ENCODE results near the gene SAP130. TPM values are rescaled to one million over a fixed set of nuclear protein-coding genes. Genes with fewer than 3 reads are reported as not detected.

Gene SAP130
- total and polyA plus RNA-seq, 2 of the 4 experiments (the other 2 are of a cell fraction), result 6.1 to 17.1 TPM

DNA sequence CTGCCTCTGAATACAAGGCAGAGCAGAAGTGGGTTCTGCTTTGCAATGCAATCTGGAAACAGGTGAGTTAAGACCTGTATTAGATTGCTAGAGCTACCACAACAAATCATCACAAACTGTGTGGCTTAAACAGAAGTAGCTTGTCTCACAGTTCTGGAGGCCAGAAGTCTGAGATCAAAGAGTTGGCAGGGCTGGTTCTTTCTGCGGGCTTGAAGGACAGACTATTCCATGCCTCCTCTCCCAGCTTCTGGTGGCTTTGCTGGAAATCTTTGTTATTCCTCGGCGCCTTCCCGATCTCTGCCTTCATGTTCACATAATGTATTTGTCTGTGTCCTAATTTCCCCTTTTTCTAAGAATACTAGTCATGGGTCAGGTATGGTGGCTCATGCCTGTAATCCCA lies 58.4 kb downstream of the SAP130 start:
- no peak overlapping the region for H3K14ac ChIP-seq (replicated peaks; ENCODE audit: low read depth, low read length)
- ChIA-PET POLR2A (ENCODE audit: unreplicated experiment) (no interaction called here), CTCF (no interaction called here)
- H3K23ac ChIP-seq (ENCODE audit: low read depth, low read length), result no peak overlapping the region
- H2AK9ac ChIP-seq (replicated peaks; ENCODE audit: low read depth, low read length, poor library complexity), result no peak overlapping the region
- no peak overlapping the region for H4K91ac ChIP-seq (ENCODE audit: insufficient read depth, low read depth, low read length)
- intact Hi-C loops (cut with micrococcal nuclease) (no loop called here), dilution Hi-C loops (cut with HindIII; ENCODE audit: low sequenced_read_pairs, unreplicated experiment) (no loop called here), in situ Hi-C loops (cut with MboI; ENCODE audit: low sequenced_read_pairs) (no loop called here)
- no peak overlapping the region for H2BK120ac ChIP-seq (ENCODE audit: low read depth, low read length)
- H3K9me1 ChIP-seq (ENCODE audit: insufficient read depth, low read length), result no peaks in the 10 kb centered on the region
- no peaks in the 10 kb centered on the region for H3K4me1 ChIP-seq (ENCODE audit: control insufficient read depth, insufficient read depth, low read length)
- no TSS peak for BruUV-seq (replicated peaks)
- H2AFZ ChIP-seq (replicated peaks; ENCODE audit: low read length, poor library complexity), result no peak overlapping the region
- H2BK5ac ChIP-seq (ENCODE audit: low read depth, low read length, poor library complexity, severe bottlenecking), result no peak overlapping the region
- no peaks in the 10 kb centered on the region; the same call in 1 of the 2 replicates for H4K20me1 ChIP-seq (ENCODE audit: insufficient read depth, low read length)
- H3K4me2 ChIP-seq (ENCODE audit: low read depth, low read length), result no peak overlapping the region
- H2BK15ac ChIP-seq (ENCODE audit: low read depth, low read length), result no peak overlapping the region
- H4K5ac ChIP-seq (ENCODE audit: low read depth, low read length), result no peak overlapping the region
- no peak for DNase-seq
- no peaks in the 10 kb centered on the region for H3K27me3 ChIP-seq (ENCODE audit: control insufficient read depth, insufficient read depth, low read length)
- H3K79me1 ChIP-seq (ENCODE audit: low read depth in 1 of 2, low read length in 2 of 2), result no peaks in the 10 kb centered on the region; a peak in 2 of 4 replicates
- no peak overlapping the region for H3K18ac ChIP-seq (ENCODE audit: low read depth, low read length)
- no peak for ATAC-seq (ENCODE audit: low read depth)
- H3K9me3 ChIP-seq (ENCODE audit: control insufficient read depth, insufficient read depth, low read length), result no peaks in the 10 kb centered on the region
- peaks cover 18% of the 10 kb centered on the region for H3K36me3 ChIP-seq (ENCODE audit: control insufficient read depth, insufficient read depth, low read length)
- no peak overlapping the region for H3K27ac ChIP-seq (ENCODE audit: insufficient read depth, low read length)
- no peak overlapping the region for H2BK20ac ChIP-seq (ENCODE audit: low read depth, low read length)
- H3K4me3 ChIP-seq (ENCODE audit: insufficient read depth, low read depth, low read length), result no peak overlapping the region
- no peak overlapping the region for H3K9ac ChIP-seq (ENCODE audit: low read depth, low read length)
- H2AK5ac ChIP-seq (ENCODE audit: low read depth, low read length), result no peak overlapping the region
- TF ChIP-seq BHLHE40 (IDR thresholded peaks at IDR 0.05; ENCODE audit: low read depth, low read length), result no peak
- no peak for TF ChIP-seq MAZ (IDR thresholded peaks at IDR 0.05; ENCODE audit: borderline replicate concordance, low read depth, low read length)
- TF ChIP-seq RCOR1 (IDR thresholded peaks at IDR 0.05; ENCODE audit: insufficient replicate concordance, low read length), result no peak
- no peak for TF ChIP-seq RAD21 (IDR thresholded peaks at IDR 0.05; ENCODE audit: low read length)
- TF ChIP-seq, protein P1, sequence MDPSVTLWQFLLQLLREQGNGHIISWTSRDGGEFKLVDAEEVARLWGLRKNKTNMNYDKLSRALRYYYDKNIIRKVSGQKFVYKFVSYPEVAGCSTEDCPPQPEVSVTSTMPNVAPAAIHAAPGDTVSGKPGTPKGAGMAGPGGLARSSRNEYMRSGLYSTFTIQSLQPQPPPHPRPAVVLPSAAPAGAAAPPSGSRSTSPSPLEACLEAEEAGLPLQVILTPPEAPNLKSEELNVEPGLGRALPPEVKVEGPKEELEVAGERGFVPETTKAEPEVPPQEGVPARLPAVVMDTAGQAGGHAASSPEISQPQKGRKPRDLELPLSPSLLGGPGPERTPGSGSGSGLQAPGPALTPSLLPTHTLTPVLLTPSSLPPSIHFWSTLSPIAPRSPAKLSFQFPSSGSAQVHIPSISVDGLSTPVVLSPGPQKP (IDR thresholded peaks at IDR 0.05; ENCODE audit: borderline replicate concordance, low read depth, low read length), result no peak
- no peak for TF ChIP-seq RFX5 (IDR thresholded peaks at IDR 0.05; ENCODE audit: low read depth, low read length)
- TF ChIP-seq SMC3 (IDR thresholded peaks at IDR 0.05; ENCODE audit: low read depth, low read length), result no peak
- no peak for TF ChIP-seq NFE2L2 (IDR thresholded peaks at IDR 0.05; ENCODE audit: low read depth, low read length)
- TF ChIP-seq FOS (IDR thresholded peaks at IDR 0.05; ENCODE audit: low read depth, low read length), result no peak
- TF ChIP-seq, protein P2, sequence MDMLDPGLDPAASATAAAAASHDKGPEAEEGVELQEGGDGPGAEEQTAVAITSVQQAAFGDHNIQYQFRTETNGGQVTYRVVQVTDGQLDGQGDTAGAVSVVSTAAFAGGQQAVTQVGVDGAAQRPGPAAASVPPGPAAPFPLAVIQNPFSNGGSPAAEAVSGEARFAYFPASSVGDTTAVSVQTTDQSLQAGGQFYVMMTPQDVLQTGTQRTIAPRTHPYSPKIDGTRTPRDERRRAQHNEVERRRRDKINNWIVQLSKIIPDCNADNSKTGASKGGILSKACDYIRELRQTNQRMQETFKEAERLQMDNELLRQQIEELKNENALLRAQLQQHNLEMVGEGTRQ (IDR thresholded peaks at IDR 0.05; ENCODE audit: low read depth, low read length), result no peak
- TF ChIP-seq CEBPB (IDR thresholded peaks at IDR 0.05; ENCODE audit: low read depth, low read length), result no peak
- TF ChIP-seq POLR2A (IDR thresholded peaks at IDR 0.05; ENCODE audit: low read depth, low read length), result no peak
- no peak for TF ChIP-seq MAFK (IDR thresholded peaks at IDR 0.05; ENCODE audit: low read depth, low read length)
- no peak for TF ChIP-seq MXI1 (IDR thresholded peaks at IDR 0.05; ENCODE audit: borderline replicate concordance, low read depth, low read length)
- no peak for TF ChIP-seq CHD1 (IDR thresholded peaks at IDR 0.05; ENCODE audit: low read depth, low read length)
- TF ChIP-seq, protein P3, sequence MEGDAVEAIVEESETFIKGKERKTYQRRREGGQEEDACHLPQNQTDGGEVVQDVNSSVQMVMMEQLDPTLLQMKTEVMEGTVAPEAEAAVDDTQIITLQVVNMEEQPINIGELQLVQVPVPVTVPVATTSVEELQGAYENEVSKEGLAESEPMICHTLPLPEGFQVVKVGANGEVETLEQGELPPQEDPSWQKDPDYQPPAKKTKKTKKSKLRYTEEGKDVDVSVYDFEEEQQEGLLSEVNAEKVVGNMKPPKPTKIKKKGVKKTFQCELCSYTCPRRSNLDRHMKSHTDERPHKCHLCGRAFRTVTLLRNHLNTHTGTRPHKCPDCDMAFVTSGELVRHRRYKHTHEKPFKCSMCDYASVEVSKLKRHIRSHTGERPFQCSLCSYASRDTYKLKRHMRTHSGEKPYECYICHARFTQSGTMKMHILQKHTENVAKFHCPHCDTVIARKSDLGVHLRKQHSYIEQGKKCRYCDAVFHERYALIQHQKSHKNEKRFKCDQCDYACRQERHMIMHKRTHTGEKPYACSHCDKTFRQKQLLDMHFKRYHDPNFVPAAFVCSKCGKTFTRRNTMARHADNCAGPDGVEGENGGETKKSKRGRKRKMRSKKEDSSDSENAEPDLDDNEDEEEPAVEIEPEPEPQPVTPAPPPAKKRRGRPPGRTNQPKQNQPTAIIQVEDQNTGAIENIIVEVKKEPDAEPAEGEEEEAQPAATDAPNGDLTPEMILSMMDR (conservative IDR thresholded peaks at IDR 0.05; ENCODE audit: low read depth, low read length), result no peak
- no peak overlapping the region for H4K8ac ChIP-seq (ENCODE audit: low read depth in 2 of 2, low read length in 2 of 2)
- no peak overlapping the region for H3K56ac ChIP-seq (ENCODE audit: extremely low read depth, insufficient read depth, low read length)
- H3K4ac ChIP-seq (ENCODE audit: low read depth, low read length), result no peak overlapping the region
- WGBS, 2 experiments (ENCODE audit: extremely low coverage in 2 of 2, insufficient read length in 1 of 2), result no CpG with 5 or more reads among the region's 4 CpGs

Measured in IMR-90 (cell line).